Forelimb muscle (tissue), 1 donor: ENCODE data around the gene NOS3. TPM values are rescaled to one million over a fixed set of nuclear protein-coding genes. Genes with fewer than 3 reads are reported as not detected.
A peak's percentile ranks its signal among the peaks of the same experiment; 100 is the strongest.
"Not testable (repeated sequence)": the region's sequence is repeated elsewhere in the genome, so short reads cannot be mapped to it uniquely, and the experiment has no call there.

Experiments
- DNase-seq: peaks from one replicate; pipeline ENCODE4 v3.0.0-alpha.2; 2013; ENCODE audit warnings: low read depth
- polyA plus RNA-seq: library from polyadenylated mRNA; unstranded; fragments of 120-200 nt; gene quantifications from one replicate; pipeline ENCODE4 v1.2.1, GENCODE V29; 2013; ENCODE audit not compliant: insufficient read length

NOS3 gene
- polyA plus RNA-seq, 1 donor: 5.5 TPM

DNA sequence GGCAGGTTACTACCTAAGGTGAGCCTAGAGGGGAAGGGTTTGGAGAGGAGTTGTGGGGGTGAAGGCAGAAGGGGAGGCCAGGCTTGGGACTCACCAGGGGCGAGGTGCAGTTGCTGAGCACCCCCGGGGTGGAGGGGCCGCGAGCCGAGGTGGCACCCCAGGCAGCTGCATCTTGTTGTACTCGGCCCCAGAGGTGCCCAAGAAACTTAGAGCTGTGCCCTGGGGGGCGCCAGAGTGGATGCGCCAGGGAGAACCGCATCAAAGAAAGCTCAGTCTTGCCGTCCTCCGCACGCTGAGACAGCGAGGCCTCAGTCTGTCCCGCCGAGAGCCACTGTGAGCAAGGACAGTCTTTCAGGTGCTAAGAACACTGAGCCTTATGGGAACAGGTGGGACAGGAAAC, 26.1 kb downstream of the NOS3 start:
- no peak for DNase-seq

DNA sequence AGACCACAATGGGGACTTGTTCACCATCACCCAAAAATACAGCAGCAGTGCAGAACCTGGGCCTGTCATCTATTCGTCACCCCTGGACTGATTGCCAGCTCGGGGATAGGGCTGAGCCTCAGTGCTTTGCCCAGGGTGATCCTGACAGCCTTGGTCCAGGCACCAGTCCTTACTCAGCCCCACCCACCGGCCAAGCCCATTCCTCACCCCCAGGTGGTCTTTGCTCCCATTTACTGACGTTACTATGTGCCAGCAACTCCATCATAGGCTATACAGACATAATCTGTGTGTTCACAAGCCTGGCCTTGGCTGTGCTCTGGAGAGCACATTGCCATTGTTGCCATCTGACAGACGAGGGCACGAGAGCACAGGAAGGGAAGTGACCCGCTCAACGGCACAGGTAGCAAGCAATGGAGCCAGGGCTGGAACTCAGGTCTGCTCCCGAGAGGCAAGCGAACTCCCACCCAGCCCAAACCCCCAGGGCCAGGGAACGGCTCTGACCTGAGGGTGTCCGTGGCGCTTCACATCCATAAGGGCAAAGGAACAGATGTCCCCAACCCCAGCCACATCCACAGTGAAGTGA, 26.6 kb downstream of the NOS3 start:
- DNase-seq: no peak

DNA sequence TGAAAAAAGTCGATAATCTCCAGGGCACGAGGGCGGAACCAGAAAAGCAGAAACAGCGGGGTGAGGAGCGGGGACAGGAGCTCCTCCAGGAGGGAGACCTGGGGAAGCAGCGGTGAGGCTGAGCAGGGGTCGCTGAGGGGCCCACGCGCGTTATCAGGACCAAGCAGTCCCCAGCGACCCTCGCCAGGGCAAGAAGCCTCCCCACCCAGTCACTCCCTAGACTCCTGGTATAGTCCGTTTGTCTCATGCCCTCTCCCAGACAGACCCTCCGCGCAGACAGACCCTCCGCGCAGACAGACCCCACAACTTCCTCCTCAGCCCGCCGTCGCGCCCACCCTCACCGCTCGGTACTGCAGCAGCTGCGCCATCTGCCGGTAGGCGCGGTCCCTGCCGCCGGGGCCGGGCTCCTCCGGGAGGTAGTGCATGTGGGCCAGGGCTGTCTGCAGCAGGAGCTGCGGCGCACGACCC, 27.2 kb downstream of the NOS3 start:
- DNase-seq: no peak

DNA sequence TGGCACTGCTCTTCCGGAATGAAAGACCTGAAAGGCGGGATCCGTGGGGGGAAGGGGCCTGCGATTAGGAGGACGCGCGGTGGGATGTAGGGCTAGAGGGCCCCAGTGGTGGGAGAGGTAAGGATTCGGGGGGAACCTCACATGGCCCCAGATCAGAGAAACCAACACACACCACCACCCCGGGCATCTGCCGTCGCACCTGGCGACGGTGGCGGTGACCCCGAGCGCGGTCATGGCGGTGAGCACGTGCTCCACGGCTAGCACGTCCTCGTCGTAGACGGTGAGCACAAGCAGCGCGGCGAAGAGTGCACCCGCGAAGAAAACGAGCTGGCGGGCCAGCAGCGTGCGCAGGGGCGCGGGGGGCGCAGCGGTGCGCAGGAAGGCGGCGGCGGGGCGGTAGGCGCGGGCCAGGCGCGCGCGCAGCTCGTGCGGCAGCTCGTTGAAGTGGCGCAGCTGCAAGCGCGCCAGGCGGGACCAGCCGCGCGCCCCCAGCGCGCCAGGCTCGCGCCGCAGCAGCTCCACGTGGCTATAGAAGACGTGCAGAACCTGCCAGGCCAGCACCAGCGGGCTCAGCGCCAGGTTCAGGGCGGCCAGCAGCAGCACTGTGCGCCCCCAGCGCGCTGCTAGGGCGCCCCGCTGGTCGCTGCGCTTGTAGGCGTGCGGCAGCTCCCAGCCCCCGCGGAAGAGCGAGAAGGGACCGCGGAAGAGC, 27.8 kb downstream of the NOS3 start:
- DNase-seq: no peak

DNA sequence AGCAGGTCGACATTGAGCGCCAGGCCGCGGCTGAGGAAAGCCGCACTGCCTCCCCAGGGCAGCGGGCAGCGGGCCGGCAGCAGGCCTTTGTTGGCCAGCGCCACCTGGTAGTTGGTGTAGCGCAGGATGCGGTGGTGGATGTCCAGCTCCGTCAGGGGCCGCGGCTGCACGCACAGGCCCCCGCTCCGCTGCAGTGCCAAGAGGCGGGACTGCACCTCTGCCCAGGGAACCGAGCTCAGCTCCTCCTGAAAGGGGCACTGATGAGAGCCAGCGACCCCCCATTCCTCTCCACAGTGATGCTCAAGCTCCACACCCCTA, 28.3 kb downstream of the NOS3 start:
- DNase-seq: no peak

DNA sequence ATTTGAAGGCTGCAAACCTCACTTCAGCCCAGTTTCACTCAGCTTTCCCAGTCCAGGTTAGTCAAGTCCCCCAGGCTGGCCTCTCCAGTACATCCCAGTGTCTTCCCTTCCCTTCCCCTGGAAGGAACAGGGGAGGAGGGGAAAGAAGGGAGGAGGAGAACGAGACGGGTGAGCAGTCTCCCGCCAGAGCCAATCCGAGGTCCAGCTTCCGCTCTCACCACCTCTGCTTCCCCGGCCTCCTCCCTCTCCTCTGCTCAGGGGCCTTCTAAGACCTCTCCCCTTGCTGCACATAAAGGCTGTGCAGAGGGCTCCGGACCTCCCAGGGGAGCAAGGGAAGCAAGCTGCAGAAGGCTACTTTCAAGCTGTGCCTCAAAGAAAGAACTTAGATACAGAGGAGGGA, 29.4 kb downstream of the NOS3 start:
- DNase-seq: no peak

DNA sequence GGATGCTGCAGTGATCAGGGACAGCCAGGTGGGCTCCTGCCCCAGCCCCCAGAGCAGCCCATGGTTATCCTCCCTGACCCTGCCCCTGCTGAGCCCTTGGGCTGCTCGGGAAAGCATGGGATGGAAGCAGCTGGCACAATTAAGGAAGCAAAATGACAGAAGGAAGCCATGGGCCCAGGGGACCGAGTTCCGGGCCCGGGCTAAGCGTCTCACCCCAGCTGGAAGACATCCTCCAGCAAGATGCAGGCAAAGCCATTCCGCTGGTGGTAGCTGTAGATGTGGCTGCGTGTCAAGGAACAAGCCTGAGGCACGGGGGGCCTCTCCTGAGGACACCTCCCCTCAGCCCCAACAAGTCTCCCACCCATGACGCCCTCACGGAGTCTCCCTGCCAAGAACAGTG, 32.4 kb downstream of the NOS3 start:
- DNase-seq: no peak

DNA sequence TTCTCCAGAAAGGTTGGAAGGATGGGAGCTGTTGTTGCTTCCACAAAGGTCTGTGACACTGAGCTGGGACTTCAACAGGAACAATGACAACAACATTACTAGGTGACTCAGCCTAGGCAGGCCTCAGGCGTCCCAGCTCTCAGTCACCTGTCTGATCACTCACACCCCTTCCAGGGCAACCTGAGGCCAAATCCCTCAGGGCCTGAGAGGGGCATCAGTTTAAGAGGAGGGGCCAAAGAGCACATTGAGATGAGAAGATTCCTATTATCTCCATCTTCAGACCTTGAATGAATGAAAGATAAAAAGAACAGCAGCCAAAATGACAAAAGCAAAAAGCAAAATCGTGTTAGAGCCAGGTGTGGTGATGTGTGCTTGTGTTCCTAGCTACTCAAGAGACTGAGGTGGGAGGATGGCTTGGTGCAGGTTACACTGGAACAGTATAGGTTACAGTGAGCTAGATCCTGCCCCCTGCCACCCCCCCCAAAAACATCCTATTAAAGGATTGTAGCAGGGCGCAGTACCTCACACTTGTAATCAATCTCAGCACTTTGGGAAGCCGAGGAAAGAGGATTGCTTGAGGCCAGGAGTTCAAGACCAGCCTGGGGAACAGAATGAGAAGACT, 33.7 kb downstream of the NOS3 start, which contains the start of gene ATG9B:
ATG9B (minus strand) TSS at position 60 of the 622 bp plus-strand sequence. CDS start 71 bp downstream, outside the sequence.
- DNase-seq: no peak

DNA sequence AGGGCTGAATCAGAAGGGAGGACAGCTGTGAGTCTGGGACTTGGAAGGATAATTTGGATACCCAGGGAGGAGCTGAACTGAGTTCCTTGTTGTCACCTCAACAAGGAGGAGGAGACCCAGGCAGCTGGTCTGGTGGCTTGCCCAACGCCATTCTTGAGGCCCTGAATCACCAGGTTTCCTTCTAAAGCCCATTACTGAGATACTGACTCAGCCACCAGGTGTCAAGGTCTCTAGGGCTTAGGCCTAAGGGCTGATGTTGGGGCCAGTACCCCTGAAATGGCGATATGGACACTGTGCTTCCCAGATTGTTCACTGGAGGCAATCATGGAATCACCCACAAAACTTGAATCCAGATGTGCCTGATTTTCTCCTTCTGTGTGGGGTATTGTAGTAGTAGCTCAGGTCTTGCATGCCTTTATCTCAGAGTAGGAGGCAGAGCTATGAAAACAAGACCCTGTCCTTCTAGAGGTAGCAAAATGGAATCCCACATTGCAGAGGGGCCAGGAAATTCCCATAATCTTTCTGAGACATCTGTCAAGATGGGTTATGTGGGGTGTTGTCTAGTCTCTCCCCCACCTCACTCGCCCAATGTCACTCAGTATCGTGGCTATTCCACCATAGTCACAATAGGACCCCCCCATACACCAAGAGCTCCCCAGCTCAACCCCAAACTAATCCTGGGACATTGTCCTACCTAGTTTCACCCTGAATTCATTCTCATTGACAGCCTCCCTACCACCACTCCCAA, 35.3 kb downstream of the NOS3 start:
- DNase-seq: no peak

DNA sequence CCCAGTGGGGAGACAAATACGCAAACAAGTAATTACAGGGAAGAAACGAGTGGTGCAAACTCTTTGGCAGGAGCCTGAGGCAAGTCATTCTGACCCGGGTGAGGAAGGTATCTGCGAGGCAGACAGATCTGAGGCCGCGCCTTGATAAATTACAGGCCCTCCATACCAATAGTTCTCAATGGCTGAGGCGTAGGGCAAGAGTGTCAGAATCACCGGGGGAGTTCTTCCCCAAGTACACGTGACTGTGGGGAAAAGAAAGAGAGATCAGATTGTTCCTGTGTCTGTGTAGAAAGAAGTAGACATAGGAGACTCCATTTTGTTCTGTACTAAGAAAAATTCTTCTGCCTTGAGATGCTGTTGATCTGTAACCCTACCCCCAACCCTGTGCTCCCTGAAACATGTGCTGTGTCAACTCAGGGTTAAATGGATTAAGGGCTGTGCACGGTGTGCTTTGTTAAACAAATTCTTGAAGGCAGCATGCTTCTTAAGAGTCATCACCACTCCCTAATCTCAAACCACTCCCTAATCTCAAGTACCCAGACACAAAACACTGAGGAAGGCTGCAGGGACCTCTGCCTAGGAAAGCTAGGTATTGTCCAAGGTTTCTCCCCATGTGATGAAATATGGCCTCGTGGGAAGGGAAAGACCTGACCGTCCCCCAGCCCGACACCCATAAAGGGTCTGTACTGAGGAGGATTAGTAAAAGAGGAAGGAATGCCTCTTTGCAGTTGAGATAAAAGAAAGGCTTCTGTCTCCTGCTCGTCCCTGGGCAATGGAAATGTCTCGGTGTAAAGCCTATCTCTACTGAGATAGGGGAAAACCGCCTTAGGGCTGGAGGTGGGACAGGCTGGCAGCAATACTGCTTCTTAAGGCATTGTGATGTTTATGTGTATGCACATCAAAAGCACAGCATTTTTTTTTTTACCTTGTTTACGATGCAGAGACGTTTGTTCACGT, 36.2 kb downstream of the NOS3 start:
- DNase-seq: not testable (repeated sequence)

DNA sequence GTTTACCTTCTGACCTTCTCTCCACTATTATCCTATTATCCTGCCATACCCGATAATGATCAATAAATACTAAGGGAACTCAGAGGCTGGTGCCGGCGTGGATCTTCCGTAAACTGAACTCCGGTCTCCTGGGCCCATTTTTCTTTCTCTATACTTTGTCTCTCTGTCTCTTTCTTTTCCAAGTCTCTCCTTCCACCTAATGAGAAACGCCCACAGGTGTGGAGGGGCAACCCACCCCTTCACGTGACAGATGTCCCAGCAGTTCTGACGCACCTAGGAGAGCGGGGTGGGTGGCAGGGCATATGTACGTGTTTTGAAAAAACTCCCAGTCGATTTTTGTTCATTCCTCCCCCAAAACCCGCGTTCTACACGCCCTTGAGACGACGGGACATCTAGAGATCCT, 36.9 kb downstream of the NOS3 start:
- DNase-seq: not testable (repeated sequence)

DNA sequence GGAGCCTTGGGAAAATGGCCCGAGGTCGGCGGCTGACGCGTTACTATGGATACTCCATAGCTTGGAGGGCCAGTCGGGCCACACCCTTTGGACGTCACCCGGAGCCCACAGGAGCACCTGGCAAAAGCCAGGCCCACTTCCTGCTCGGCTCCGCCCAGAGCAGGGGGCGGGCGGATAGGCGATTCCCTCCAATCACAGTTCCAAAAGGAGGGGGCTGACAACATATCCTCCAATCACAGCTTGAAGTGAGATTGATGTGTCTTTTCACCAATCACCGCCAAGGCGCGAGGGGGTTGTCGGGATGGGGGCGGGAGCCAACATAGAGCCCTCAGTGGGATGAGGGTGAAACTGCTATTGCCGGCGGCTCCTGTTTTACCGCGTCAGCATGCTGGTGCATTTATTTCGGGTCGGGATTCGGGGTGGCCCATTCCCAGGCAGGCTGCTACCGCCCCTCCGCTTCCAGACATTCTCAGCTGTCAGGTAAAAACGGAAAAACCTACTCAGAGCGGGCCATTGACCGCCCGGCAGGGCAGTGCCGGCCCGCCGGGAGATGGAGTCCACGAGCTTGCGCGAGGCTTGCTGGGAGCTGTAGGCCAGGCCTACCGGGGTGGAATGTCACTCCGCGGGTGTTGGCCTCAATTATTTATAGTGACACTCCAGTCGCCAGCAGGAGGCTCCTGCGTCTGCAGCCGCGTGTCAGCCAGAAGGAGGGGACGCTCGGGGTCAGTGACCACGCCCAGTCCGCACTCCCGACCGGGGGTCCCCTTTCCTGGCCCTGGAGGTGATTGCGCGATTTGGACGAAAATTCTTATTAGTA, 37.5 kb downstream of the NOS3 start, which contains the start of gene ABCB8:
ABCB8 (plus strand) TSS at position 320 of the 817 bp plus-strand sequence; CDS start at position 386, 66 bp downstream.
- DNase-seq: peak; percentile 100

DNA sequence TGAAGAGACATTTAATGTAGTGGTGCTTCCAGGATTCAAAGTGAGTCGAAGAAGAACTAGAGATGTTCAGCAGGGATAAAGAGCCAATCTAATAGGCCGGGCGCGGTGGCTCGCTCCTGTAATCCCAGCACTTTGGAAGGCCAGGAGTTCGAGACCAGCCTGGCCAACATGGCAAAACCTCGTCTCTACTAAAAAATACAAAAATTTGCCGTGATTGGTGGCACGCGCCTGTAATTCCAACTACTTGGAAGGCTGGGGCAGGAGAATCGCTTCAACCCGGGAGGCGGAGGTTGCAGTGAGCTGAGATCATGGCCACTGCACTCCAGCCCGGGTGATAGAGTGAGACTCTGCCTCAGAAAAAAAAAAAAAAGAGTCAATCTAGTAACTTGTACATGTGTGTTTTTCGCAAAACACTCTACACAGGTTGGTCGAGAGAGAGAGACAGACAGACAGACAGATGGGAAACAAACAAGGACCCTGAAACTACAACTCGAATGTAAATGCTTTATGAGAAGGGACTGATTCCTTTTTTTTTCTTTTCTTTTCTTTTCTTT, 38.2 kb downstream of the NOS3 start:
- no peak for DNase-seq

DNA sequence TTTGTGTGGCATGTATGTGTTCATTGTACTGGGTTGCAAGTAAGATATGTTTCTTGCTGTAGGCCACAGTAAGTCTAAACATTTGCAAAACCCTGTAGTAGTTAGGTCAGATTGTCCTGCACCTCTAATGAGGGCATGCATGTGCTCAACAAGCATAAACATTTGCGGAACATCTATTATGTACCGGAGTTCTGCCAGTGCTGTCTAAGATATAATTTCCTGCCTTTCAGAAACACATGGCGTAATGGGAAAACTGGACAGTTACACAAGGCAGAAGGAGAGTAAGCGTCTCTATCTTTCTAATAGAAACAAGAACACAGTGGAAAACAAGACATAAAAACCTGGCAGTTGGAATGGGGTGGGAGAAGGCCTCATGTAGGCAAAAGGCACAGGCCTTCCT, 40.2 kb downstream of the NOS3 start:
- no peak for DNase-seq

DNA sequence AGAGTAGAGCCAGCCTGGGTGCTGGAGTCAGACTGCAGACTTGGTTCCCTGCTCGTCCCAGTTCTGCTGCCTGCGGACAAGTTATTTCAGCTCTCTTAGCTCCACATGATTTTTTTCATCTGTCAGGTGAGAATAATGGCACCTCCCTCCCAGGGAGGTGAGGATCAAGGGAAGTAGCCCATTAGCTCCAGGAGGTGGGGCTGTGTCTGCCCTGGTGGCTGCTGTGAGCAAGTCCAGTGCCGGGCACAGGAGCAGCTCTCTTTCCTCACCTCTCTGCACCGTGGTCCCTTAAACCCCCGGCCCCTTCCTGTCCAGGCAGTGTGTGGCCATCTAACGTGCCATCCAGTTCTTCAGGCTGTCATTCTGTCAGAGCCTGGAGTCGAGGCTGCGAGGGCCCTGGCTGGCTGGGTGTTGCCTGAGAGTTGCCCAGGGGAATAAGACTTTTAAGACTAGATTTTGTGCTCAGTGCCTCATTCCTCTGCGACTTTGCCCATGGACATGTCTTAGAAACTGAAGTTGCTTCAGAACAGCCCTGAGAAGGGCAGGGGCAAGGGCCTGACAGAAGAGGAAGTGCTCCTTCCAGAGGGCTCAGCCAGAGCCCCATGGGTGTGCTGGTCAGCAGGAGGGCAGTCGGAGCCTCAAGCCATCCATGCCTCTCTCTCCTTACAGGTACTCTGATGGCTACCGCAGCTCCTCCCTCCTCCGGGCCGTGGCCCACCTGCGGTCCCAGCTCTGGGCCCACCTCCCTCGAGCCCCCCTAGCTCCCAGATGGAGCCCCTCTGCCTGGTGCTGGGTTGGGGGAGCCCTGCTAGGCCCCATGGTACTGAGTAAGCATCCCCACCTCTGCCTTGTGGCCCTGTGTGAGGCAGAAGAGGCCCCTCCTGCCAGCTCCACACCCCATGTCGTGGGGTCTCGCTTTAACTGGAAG, 42.4 kb downstream of the NOS3 start:
- DNase-seq: no peak

DNA sequence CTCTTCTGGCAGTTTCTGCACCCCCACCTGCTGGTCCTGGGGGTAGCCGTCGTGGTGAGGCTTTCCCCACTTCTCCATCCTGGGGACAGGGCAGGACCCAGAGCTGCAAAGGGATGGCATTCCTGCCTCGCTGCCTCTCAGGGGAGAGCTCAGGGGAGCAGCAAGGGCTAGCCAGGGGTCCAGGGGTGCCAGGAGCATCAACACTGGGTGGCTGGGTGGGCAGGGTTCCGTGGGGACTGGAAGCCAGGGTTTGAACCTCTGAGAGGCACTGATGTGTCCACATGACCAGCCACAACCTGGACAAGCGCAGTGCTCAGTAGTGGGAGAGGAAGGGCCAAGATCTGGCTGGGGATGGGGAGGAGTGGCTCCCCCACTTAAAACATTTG, 43.0 kb downstream of the NOS3 start:
- DNase-seq: no peak

DNA sequence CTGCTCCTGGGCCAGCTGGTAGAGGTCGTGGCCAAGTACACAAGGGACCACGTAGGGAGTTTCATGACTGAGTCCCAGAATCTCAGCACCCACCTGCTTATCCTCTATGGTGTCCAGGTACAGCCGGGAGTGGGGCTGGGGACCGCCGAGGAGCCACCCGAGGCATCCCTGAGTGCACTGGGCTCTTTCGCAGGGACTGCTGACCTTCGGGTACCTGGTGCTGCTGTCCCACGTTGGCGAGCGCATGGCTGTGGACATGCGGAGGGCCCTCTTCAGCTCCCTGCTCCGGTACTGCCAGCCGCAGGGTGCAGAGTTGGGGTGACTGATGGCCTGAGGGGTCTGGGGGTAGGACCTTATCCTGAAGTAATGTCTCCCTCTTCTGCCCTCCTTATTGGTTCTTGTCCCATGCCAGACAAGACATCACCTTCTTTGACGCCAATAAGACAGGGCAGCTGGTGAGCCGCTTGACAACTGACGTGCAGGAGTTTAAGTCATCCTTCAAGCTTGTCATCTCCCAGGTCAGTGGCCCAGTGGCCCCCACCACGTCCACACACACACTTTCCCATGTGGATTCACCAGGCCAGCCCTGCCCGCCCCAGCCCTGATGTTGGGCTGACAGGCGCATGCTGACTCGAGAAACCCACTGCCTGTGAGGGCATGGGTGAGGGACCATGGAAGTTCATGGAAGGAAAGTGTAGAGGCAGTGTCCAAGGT, 43.7 kb downstream of the NOS3 start:
- no peak for DNase-seq

DNA sequence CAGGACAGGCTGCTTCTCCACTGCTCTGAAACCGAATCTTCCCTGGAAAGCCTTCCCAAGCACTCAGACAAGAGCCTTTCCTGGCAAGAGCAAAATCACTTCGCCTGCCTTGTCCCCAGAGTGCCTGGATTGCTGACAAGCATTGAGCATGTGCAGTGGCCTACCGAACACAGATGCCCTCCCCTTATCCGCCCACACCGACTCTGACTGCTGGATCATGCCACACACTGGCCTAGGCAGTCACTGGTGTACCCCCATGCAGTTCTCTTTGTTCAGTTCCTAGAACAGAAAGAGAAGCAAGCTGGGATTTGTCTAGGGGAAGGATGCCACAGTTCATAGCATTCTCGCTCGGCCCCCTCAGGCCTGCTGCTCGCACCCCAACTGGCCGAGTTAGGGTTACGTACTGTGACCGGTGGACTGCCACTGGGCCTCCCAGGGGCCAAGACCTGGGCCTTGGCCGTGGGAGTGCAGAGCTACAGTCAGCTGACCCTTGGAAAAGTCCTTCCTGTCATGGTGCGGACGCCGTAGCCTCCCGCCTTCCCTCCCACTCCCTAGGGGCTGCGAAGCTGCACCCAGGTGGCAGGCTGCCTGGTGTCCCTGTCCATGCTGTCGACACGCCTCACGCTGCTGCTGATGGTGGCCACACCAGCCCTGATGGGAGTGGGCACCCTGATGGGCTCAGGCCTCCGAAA, 44.4 kb downstream of the NOS3 start:
- DNase-seq: no peak
